GM23338 (cell line): Measurements from ENCODE around the gene LTBP2. TPM values are rescaled to one million over a fixed set of nuclear protein-coding genes. Genes with fewer than 3 reads are reported as not detected.
"Not testable (repeated sequence)": the region's sequence is repeated elsewhere in the genome, so short reads cannot be mapped to it uniquely, and the experiment has no call there.

Experiments
- ATAC-seq: fragments of 200-7000 bp; cut with Tn5 transposase; 3 replicates; pipeline ENCODE4 v1.9.1; 2020
- DNase-seq: peaks from one replicate; pipeline ENCODE4 v3.0.0-alpha.2; 2015; ENCODE audit warnings: low spot score
- H2AFZ ChIP-seq: fragments of 200-600 bp; sonication (generic); 2 replicates; pipeline ENCODE4 v1.8.0; 2016; ENCODE audit warnings: antibody characterized with exemption, mild to moderate bottlenecking, moderate library complexity
- H3F3A ChIP-seq: fragments of 200-600 bp; sonication (generic); replicated peaks from 2 replicates; pipeline ENCODE4 v1.8.0; 2017; ENCODE audit warnings: antibody characterized with exemption, mixed run types, low read depth
- H3K27ac ChIP-seq: fragments of 200-600 bp; sonication (generic); 2 replicates; pipeline ENCODE4 v1.6.1; 2016; ENCODE audit warnings: low read depth
- H3K27me3 ChIP-seq: fragments of 200-600 bp; sonication (generic); 2 replicates; pipeline ENCODE4 v1.8.0; 2016; ENCODE audit warnings: mild to moderate bottlenecking, mixed run types, moderate library complexity; ENCODE audit not compliant: insufficient read depth
- H3K36me3 ChIP-seq: fragments of 200-600 bp; sonication (generic); 2 replicates; pipeline ENCODE4 v1.8.0; 2016; ENCODE audit warnings: mild to moderate bottlenecking; ENCODE audit not compliant: insufficient read depth
- H3K4me1 ChIP-seq: fragments of 200-600 bp; sonication (generic); 2 replicates; pipeline ENCODE4 v1.8.0; 2016; ENCODE audit warnings: mild to moderate bottlenecking, moderate library complexity; ENCODE audit not compliant: insufficient read depth
- H3K4me2 ChIP-seq: fragments of 200-600 bp; sonication (generic); 2 replicates; pipeline ENCODE4 v1.7.1; 2017; ENCODE audit warnings: mixed run types
- H3K4me3 ChIP-seq: fragments of 200-600 bp; sonication (generic); 2 replicates; pipeline ENCODE4 v1.6.1; 2016; ENCODE audit warnings: mixed run types
- H3K79me2 ChIP-seq: fragments of 200-600 bp; sonication (generic); replicated peaks from 2 replicates; pipeline ENCODE4 v1.8.0; 2017; ENCODE audit warnings: mild to moderate bottlenecking; ENCODE audit not compliant: insufficient read depth
- H3K9me2 ChIP-seq: fragments of 200-600 bp; sonication (generic); 2 replicates; pipeline ENCODE4 v1.8.0; 2017; ENCODE audit not compliant: insufficient read depth
- H4K20me1 ChIP-seq: fragments of 200-600 bp; sonication (generic); replicated peaks from 2 replicates; pipeline ENCODE4 v1.8.0; 2017; ENCODE audit warnings: mild to moderate bottlenecking; ENCODE audit not compliant: insufficient read depth
- H3K27ac Mint-ChIP-seq: 2 replicates; pipeline ENCODE4 v1.8.0; 2020; ENCODE audit warnings: inconsistent platforms, mild to moderate bottlenecking, moderate library complexity, mixed read lengths
- H3K27me3 Mint-ChIP-seq: 3 replicates; pipeline ENCODE4 v1.8.0; 2022; ENCODE audit warnings: low read depth, mild to moderate bottlenecking, moderate library complexity, mixed read lengths, inconsistent platforms; ENCODE audit not compliant: insufficient read depth, poor library complexity
- H3K36me3 Mint-ChIP-seq: 3 replicates; pipeline ENCODE4 v1.8.0; 2021; ENCODE audit warnings: low read depth, mild to moderate bottlenecking, inconsistent platforms, moderate library complexity, mixed read lengths
- H3K4me1 Mint-ChIP-seq: 3 replicates; pipeline ENCODE4 v1.8.0; 2020; ENCODE audit warnings: mild to moderate bottlenecking, inconsistent platforms, mixed read lengths
- H3K4me3 Mint-ChIP-seq: 3 replicates; pipeline ENCODE4 v1.8.0; 2021; ENCODE audit warnings: moderate library complexity, mild to moderate bottlenecking, inconsistent platforms, mixed read lengths
- H3K9me3 Mint-ChIP-seq: 3 replicates; pipeline ENCODE4 v1.8.0; 2020; ENCODE audit warnings: moderate library complexity, mild to moderate bottlenecking, inconsistent platforms, mixed read lengths
- CTCF ChIP-seq, 2 experiments: fragments of 200-600 bp in 1 of 2; sonication (generic) in 1 of 2; conservative IDR thresholded peaks; 2 replicates each; pipeline versions ENCODE4 v1.5.1 to v1.6.1; 2016 to 2017; ENCODE audit warnings: antibody characterized with exemption in 2 of 2, low read depth in 2 of 2, mild to moderate bottlenecking in 2 of 2, moderate library complexity in 1 of 2
- ETS1 ChIP-seq: IDR thresholded peaks from 2 replicates; pipeline ENCODE4 v1.6.1; 2016; ENCODE audit warnings: antibody characterized with exemption
- EZH2 ChIP-seq: fragments of 200-600 bp; sonication (generic); IDR thresholded peaks from one replicate; pipeline ENCODE4 v1.8.0; 2017; ENCODE audit warnings: antibody characterized with exemption, mild to moderate bottlenecking, low read depth; ENCODE audit not compliant: unreplicated experiment
- NANOG ChIP-seq: IDR thresholded peaks from 2 replicates; pipeline ENCODE4 v1.6.1; 2016; ENCODE audit warnings: antibody characterized with exemption, borderline replicate concordance
- REST ChIP-seq: IDR thresholded peaks from one replicate; pipeline ENCODE4 v1.6.1; 2018; ENCODE audit warnings: antibody characterized with exemption; ENCODE audit not compliant: unreplicated experiment
- STAT1 ChIP-seq: IDR thresholded peaks from one replicate; pipeline ENCODE4 v1.6.1; 2016; ENCODE audit warnings: antibody characterized with exemption; ENCODE audit not compliant: unreplicated experiment
- ZNF114 ChIP-seq: fragments of 250-450 bp; sonication (Bioruptor Pico); IDR thresholded peaks from 2 replicates; pipeline ENCODE4 v1.5.0; 2020; ENCODE audit warnings: mild to moderate bottlenecking, moderate library complexity
- ZNF331 ChIP-seq: fragments of 250-450 bp; sonication (Bioruptor Pico); IDR thresholded peaks from 2 replicates; pipeline ENCODE4 v1.5.0; 2020; ENCODE audit warnings: low read depth, mild to moderate bottlenecking, moderate library complexity
- polyA plus RNA-seq: library from polyadenylated mRNA; unstranded; fragments of >200 nt; fragmentation: Nextera tagmentation; extraction: Ambion mirVana; gene quantifications from 2 replicates; pipeline ENCODE4 v1.2.1, GENCODE V29; 2016
- total RNA-seq: library from RNA; depleted of rRNA; stranded (reverse); fragments of >200 nt; shearing (Covaris generic); gene quantifications from 2 replicates; pipeline ENCODE4 v1.2.3, GENCODE V29; 2014

The LTBP2 gene
- total and polyA plus RNA-seq, 2 experiments from 2014 or later = 0.27 to 0.49 TPM

GRCh38 chr14:74539503-74539902 lies 72.5 kb downstream of the LTBP2 start (continued):
- no peak for TF ChIP-seq ZNF114 (CRISPR knock-in tag)
- TF ChIP-seq REST = no peak
- TF ChIP-seq NANOG = no peak
- TF ChIP-seq STAT1 = no peak

DNA sequence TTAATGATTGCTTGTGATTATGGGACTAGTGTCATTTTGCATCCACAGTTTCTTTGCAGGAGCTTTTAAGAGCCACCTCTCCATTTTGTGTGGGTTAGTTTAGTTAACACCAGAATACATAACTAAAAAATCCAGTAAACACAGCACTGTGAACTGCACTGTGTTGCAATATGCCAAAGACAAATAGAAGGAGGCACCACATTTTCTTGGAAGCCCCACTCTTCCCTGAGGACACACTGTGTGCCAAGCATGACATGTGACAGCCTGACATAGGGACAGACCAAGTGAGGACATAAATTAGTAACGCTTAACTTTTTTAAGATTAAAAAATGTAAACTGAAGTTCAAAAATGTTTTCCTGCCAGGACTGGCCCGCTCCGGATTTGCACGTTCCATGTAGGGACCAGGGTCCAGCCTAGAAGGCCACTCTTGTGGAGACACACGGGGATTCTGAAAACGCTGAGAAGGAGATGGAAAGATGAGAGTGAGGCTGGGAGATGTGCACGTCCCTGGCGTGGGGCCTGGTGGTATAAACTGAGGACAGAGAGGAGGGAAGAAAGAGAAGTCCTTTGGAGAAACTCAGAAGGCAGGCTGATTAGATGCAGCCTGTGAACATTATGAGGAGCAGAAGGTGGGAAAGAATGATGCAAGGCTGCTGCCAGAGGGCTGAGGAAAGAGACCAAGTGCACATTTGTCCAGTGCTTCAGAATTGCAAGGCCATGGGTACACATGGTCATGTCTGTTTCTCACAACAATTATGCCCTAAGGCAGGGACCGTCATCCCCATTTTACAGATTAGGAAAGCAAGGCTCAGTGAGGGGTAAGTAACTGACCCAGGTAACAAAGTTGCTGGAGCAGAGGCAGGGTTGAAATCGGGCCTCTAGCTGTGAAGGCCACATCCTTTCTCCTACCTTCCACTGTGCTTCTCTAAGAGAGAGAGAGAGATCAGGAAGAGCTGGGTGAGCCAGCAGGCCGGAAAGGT lies 73.3 kb downstream of the LTBP2 start:
- no peak overlapping the region for H3K27ac ChIP-seq
- no peaks in the 10 kb centered on the region for H3K27me3 ChIP-seq
- H3K36me3 Mint-ChIP-seq = no peaks in the 10 kb centered on the region
- no peaks in the 10 kb centered on the region for H4K20me1 ChIP-seq
- ATAC-seq = no peak
- H3F3A ChIP-seq = no peaks in the 10 kb centered on the region
- no peaks in the 10 kb centered on the region for H3K9me3 Mint-ChIP-seq
- TF ChIP-seq STAT1 = no peak
- no peak for TF ChIP-seq ETS1
- no peak for TF ChIP-seq EZH2
- TF ChIP-seq ZNF114 (CRISPR knock-in tag) = no peak
- TF ChIP-seq CTCF (conservative IDR thresholded peaks at IDR 0.05; ENCODE audit: low read depth in 2 of 2) = no peak
- no peak for TF ChIP-seq ZNF331
- H3K79me2 ChIP-seq = no peaks in the 10 kb centered on the region
- H3K4me1 ChIP-seq = no peaks in the 10 kb centered on the region
- no peak for DNase-seq
- no peak overlapping the region for H3K4me3 ChIP-seq
- H3K27me3 Mint-ChIP-seq = peaks cover 2% of the 10 kb centered on the region
- H3K4me1 Mint-ChIP-seq = no peaks in the 10 kb centered on the region
- no peaks in the 10 kb centered on the region for H3K9me2 ChIP-seq
- H2AFZ ChIP-seq = no peak overlapping the region
- H3K36me3 ChIP-seq = no peaks in the 10 kb centered on the region
- H3K4me3 Mint-ChIP-seq = no peak overlapping the region
- H3K27ac Mint-ChIP-seq = no peak overlapping the region
- H3K4me2 ChIP-seq = no peak overlapping the region

DNA sequence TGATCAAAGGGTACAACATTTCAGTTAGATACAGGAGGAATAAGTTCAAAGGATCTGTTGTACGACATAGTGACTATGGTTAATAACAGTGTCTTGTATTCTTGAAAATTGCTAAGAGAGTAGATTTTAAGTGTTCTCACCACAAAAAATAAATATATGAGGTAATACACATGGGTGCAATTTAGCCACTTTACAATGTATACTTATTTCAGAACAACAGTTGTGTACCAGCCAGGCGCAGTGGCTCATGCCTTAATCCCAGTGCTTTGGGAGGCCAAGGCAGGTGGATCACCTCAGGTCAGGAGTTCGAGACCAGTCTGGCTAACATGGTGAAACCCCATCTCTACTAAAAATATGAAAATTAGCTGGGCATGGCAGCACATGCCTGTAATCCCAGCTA lies 75.7 kb downstream of the LTBP2 start:
- not testable (repeated sequence) for H3K4me1 ChIP-seq, H3K9me3 Mint-ChIP-seq, H3K4me3 ChIP-seq, H4K20me1 ChIP-seq, H3K9me2 ChIP-seq, H3K4me1 Mint-ChIP-seq, H3K79me2 ChIP-seq, H3K4me2 ChIP-seq, H3K27me3 ChIP-seq, H3K27me3 Mint-ChIP-seq, H3K36me3 Mint-ChIP-seq, H3K4me3 Mint-ChIP-seq, H3K27ac Mint-ChIP-seq, H2AFZ ChIP-seq, H3K36me3 ChIP-seq, DNase-seq, H3F3A ChIP-seq, ATAC-seq, H3K27ac ChIP-seq
